ENCODE measurements around the gene C1QTNF8.

Gene C1QTNF8

DNA sequence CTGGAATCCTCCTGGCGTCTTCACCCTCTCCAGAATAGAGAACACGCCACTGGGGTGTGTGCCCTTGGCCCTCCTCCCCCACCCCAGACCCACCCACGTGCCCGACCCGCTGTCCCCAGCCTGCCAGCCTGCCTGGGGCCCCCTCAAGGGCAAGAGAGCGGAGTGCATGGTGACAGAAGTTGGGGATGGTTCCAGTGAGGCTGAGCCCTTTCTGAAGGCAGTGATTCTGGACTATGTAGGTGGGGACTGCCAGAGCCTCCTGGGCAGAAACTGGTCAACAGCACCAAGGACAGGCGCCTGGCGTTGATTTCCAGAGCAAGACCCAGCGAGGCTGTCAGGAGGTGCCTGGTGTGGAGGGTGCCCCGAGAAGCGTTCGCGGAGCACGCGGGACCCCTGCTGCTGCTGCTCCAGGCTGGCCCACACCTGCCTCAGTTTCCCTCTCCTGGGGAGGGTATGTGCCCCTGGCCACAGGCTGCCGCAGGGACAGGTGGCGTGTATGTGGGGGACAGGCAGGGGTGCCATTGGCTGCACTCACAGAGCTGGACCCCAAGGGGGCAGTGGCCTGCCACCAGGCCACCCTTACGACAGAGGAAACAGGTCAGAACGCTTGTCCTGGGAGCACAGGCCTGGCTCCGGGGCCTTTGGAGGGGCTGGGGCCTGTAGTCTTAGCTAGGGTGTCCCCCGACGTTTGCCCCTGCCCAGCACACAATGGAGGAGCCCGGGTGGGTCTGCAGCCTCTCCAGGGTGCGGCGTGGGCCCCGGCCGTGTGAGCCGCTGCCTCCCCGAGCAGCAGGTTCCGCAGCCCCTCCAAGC is 22.3 kb downstream of the C1QTNF8 start:
- H3K9ac ChIP-seq (ENCODE audit: low read length in 2 of 2) = no peak overlapping the region
- H3K27ac ChIP-seq (ENCODE audit: low read length) = no peak overlapping the region
- H3K36me3 ChIP-seq (ENCODE audit: control insufficient read depth in 2 of 2, insufficient read depth in 2 of 2, low read length in 2 of 2) = no peaks in the 10 kb centered on the region
- peaks cover 2% of the 10 kb centered on the region for H3K4me1 ChIP-seq (ENCODE audit: control insufficient read depth, insufficient read depth, low read length)
- H3K4me3 ChIP-seq (ENCODE audit: low read length in 2 of 2) = no peak overlapping the region
- no peaks in the 10 kb centered on the region for H3K9me3 ChIP-seq (ENCODE audit: control insufficient read depth in 2 of 2, low read length in 2 of 2)
- H3K27me3 ChIP-seq (ENCODE audit: control insufficient read depth in 1 of 2, insufficient read depth in 2 of 2, low read length in 2 of 2) = peaks cover 27 to 57% of the 10 kb centered on the region in 2 donors

- Histone ChIP-seq H3K9me3 (ENCODE audit: control insufficient read depth in 2 of 2, low read length in 2 of 2) (no peaks in the 10 kb centered on the region), H3K36me3 (ENCODE audit: control insufficient read depth in 2 of 2, insufficient read depth in 2 of 2, low read length in 2 of 2) (no peaks in the 10 kb centered on the region), H3K9ac (ENCODE audit: low read length in 2 of 2) (no peak overlapping the region), H3K27ac (ENCODE audit: low read length) (no peak overlapping the region), H3K4me3 (ENCODE audit: low read length in 2 of 2) (no peak overlapping the region), H3K4me1 (ENCODE audit: control insufficient read depth, insufficient read depth, low read length) (no peaks in the 10 kb centered on the region), H3K27me3 (ENCODE audit: control insufficient read depth in 1 of 2, insufficient read depth in 2 of 2, low read length in 2 of 2) (peaks cover 30 to 55% of the 10 kb centered on the region in 2 donors)
Observed at GRCh38 chr16:1073262-1073558, 22.8 kb downstream of the C1QTNF8 start.

GRCh38 chr16:1072526-1073261 is 23.4 kb downstream of the C1QTNF8 start, which contains the start of gene SSTR5:
Gene SSTR5, plus strand, starts transcription at chr16:1072747. Its CDS starts 6,122 bp downstream, at chr16:1078869.
- H3K27ac ChIP-seq (ENCODE audit: low read length) = no peak within 1 kb of the TSS
- H3K36me3 ChIP-seq (ENCODE audit: control insufficient read depth in 2 of 2, insufficient read depth in 2 of 2, low read length in 2 of 2) = no peaks in the 10 kb centered on the region
- no peaks in the 10 kb centered on the region for H3K9me3 ChIP-seq (ENCODE audit: control insufficient read depth in 2 of 2, low read length in 2 of 2)
- H3K27me3 ChIP-seq (ENCODE audit: control insufficient read depth in 1 of 2, insufficient read depth in 2 of 2, low read length in 2 of 2) = peaks cover 30 to 50% of the 10 kb centered on the region in 2 donors
- H3K9ac ChIP-seq (ENCODE audit: low read length in 2 of 2) = no peak within 1 kb of the TSS
- no peak within 1 kb of the TSS for H3K4me3 ChIP-seq (ENCODE audit: low read length in 2 of 2)
- no peaks in the 10 kb centered on the region for H3K4me1 ChIP-seq (ENCODE audit: control insufficient read depth, insufficient read depth, low read length)

DNA sequence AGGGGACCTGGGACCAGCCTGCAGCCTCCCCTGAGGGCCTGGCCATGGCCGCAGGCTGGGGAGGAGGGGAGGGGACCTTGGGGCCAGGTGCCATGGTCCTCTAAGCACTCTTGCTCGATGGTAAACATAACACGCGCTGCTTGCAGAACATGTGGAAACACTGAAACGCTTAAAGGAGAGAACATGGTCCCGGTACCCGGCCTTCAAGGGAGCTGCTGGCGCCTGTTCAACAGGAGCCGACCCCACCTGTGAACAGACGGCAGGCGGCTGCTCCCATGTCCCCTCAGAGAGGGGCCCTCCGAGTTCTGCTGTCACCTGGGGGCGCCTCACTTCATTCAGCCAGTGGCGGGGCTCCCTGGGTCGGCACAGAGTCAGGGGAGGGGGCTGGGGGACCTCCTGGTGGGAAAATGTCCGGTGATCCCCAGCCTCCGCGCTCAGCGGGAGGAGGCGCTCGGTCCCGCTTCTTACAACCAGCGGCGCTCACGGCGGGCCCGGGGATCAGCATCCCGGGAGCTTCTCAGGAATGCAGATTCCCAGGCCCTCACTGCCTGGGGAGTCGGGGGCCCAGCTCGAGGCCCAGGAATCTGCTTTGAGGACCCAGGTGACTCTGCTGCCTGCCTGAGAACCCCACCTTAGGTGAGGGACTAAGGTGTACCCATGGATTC is 24.4 kb downstream of the C1QTNF8 start:
- Histone ChIP-seq H3K4me3 (ENCODE audit: low read length in 2 of 2) (no peak overlapping the region), H3K4me1 (ENCODE audit: control insufficient read depth, insufficient read depth, low read length) (no peaks in the 10 kb centered on the region), H3K9me3 (ENCODE audit: control insufficient read depth in 2 of 2, low read length in 2 of 2) (no peaks in the 10 kb centered on the region), H3K27me3 (ENCODE audit: control insufficient read depth in 1 of 2, insufficient read depth in 2 of 2, low read length in 2 of 2) (peaks cover 30 to 42% of the 10 kb centered on the region in 2 donors), H3K36me3 (ENCODE audit: control insufficient read depth in 2 of 2, insufficient read depth in 2 of 2, low read length in 2 of 2) (no peaks in the 10 kb centered on the region), H3K27ac (ENCODE audit: low read length) (no peak overlapping the region), H3K9ac (ENCODE audit: low read length in 2 of 2) (no peak overlapping the region)

GRCh38 chr16:1070864-1071408 is 25.1 kb downstream of the C1QTNF8 start:
- Histone ChIP-seq H3K27me3 (ENCODE audit: control insufficient read depth in 1 of 2, insufficient read depth in 2 of 2, low read length in 2 of 2) (peaks cover 27 to 47% of the 10 kb centered on the region in 2 donors), H3K36me3 (ENCODE audit: control insufficient read depth in 2 of 2, insufficient read depth in 2 of 2, low read length in 2 of 2) (no peaks in the 10 kb centered on the region), H3K27ac (ENCODE audit: low read length) (no peak overlapping the region), H3K4me3 (ENCODE audit: low read length in 2 of 2) (no peak overlapping the region), H3K9me3 (ENCODE audit: control insufficient read depth in 2 of 2, low read length in 2 of 2) (no peaks in the 10 kb centered on the region), H3K4me1 (ENCODE audit: control insufficient read depth, insufficient read depth, low read length) (no peaks in the 10 kb centered on the region), H3K9ac (ENCODE audit: low read length in 2 of 2) (no peak overlapping the region)

DNA sequence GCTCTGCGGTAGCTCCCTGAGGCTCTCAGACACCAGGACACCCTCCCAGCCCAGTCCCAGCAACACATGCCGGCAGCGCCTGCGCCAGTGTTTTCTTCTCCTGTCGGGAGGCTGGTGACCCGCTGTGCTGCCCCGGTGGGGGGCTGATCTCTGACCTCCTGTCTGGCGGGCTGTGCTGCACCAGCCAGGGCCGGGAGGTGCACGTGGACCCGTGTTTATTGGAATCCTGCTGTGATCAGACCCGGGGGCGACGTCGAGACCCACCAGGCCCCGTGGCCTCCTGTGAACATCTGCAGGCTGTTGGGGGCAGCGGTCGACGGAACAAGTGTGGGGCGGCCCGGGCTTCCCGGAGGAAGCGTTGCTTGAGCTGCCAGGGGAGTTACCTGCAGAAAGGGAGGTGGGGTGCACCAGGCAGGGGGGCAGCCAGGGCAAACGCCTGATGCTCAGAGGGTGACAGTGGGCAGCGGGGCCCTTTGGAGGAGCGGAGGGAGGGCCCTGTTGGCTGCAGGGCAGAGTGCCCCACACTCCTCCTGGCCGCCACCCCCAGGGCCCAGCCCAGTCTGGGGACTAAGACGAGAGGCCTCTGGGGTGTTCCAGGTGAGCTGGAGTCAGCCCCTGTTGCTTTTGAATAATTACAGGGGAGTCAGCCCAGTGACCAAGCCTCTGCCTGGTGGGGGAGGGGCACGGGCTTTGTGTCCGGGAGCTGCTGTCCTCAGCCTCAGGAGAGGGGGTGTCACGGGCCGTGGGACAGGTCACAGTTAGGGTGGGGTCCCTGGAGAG is 25.8 kb downstream of the C1QTNF8 start:
- H3K27me3 ChIP-seq (ENCODE audit: control insufficient read depth in 1 of 2, insufficient read depth in 2 of 2, low read length in 2 of 2) = peaks cover 25 to 54% of the 10 kb centered on the region in 2 donors
- H3K4me1 ChIP-seq (ENCODE audit: control insufficient read depth, insufficient read depth, low read length) = no peaks in the 10 kb centered on the region
- no peaks in the 10 kb centered on the region for H3K36me3 ChIP-seq (ENCODE audit: control insufficient read depth in 2 of 2, insufficient read depth in 2 of 2, low read length in 2 of 2)
- no peak overlapping the region for H3K9ac ChIP-seq (ENCODE audit: low read length in 2 of 2)
- no peak overlapping the region for H3K4me3 ChIP-seq (ENCODE audit: low read length in 2 of 2)
- no peaks in the 10 kb centered on the region for H3K9me3 ChIP-seq (ENCODE audit: control insufficient read depth in 2 of 2, low read length in 2 of 2)
- no peak overlapping the region for H3K27ac ChIP-seq (ENCODE audit: low read length)

DNA sequence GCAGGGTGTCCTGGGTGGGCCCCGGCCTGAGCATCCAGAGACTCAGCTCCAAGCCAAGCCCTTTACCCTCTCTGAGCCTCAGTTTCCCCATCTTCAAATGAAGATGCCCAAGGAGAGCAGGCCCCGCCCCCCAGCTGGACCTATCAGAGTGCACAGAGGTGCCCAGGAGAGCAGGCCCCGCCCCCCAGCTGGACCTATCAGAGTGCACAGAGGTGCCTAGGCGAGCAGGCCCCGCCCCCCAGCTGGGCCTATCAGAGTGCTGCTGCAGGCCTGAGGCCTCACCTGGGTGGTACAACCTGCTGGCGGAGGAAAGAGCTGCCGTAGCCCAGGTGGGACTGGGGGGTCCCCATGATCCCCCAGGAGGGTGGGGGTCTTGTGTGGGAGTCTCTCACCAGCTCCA is 26.9 kb downstream of the C1QTNF8 start:
- Histone ChIP-seq H3K36me3 (ENCODE audit: control insufficient read depth in 2 of 2, insufficient read depth in 2 of 2, low read length in 2 of 2) (no peaks in the 10 kb centered on the region), H3K27me3 (ENCODE audit: control insufficient read depth in 1 of 2, insufficient read depth in 2 of 2, low read length in 2 of 2) (peaks cover 25 to 55% of the 10 kb centered on the region in 2 donors), H3K9me3 (ENCODE audit: control insufficient read depth in 2 of 2, low read length in 2 of 2) (no peaks in the 10 kb centered on the region), H3K4me1 (ENCODE audit: control insufficient read depth, insufficient read depth, low read length) (no peaks in the 10 kb centered on the region), H3K4me3 (ENCODE audit: low read length in 2 of 2) (no peak overlapping the region), H3K9ac (ENCODE audit: low read length in 2 of 2) (no peak overlapping the region), H3K27ac (ENCODE audit: low read length) (no peak overlapping the region)

- H3K9ac ChIP-seq (ENCODE audit: low read length in 2 of 2) = no peak overlapping the region
- no peaks in the 10 kb centered on the region for H3K36me3 ChIP-seq (ENCODE audit: control insufficient read depth in 2 of 2, insufficient read depth in 2 of 2, low read length in 2 of 2)
- H3K9me3 ChIP-seq (ENCODE audit: control insufficient read depth in 2 of 2, low read length in 2 of 2) = no peaks in the 10 kb centered on the region
- no peak overlapping the region for H3K27ac ChIP-seq (ENCODE audit: low read length)
- H3K27me3 ChIP-seq (ENCODE audit: control insufficient read depth in 1 of 2, insufficient read depth in 2 of 2, low read length in 2 of 2) = peaks cover 24 to 49% of the 10 kb centered on the region in 2 donors
- H3K4me3 ChIP-seq (ENCODE audit: low read length in 2 of 2) = no peak overlapping the region
- no peaks in the 10 kb centered on the region for H3K4me1 ChIP-seq (ENCODE audit: control insufficient read depth, insufficient read depth, low read length)
Observed at GRCh38 chr16:1068451-1068850, 27.6 kb downstream of the C1QTNF8 start.

DNA sequence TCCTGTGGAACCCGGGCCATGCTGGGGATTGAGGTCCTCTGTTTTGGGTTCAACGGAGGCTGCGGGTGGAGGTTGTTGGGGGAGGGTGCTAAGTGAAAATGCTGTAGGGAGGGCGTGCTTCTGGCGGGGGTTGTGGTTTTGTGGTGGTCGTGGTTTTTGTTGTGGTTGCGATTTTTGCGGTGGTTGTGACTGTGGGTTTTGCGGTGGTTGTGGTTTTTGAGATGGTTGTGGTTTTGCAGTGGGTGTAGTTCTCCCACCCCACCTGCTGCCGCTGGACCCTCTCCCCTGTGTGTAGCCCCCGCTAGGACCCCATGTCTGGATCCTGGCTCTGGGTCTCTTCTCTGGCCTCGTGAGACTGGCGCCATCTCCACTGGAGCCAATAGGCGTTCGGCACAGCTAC is 28.4 kb downstream of the C1QTNF8 start:
- Histone ChIP-seq H3K4me1 (ENCODE audit: control insufficient read depth, insufficient read depth, low read length) (no peaks in the 10 kb centered on the region), H3K27me3 (ENCODE audit: control insufficient read depth in 1 of 2, insufficient read depth in 2 of 2, low read length in 2 of 2) (peaks cover 24 to 47% of the 10 kb centered on the region in 2 donors), H3K9ac (ENCODE audit: low read length in 2 of 2) (no peak overlapping the region), H3K9me3 (ENCODE audit: control insufficient read depth in 2 of 2, low read length in 2 of 2) (no peaks in the 10 kb centered on the region), H3K4me3 (ENCODE audit: low read length in 2 of 2) (no peak overlapping the region), H3K27ac (ENCODE audit: low read length) (no peak overlapping the region), H3K36me3 (ENCODE audit: control insufficient read depth in 2 of 2, insufficient read depth in 2 of 2, low read length in 2 of 2) (no peaks in the 10 kb centered on the region)

GRCh38 chr16:1066584-1067172 is 29.4 kb downstream of the C1QTNF8 start:
- Histone ChIP-seq H3K27ac (ENCODE audit: low read length) (no peak overlapping the region), H3K9ac (ENCODE audit: low read length in 2 of 2) (no peak overlapping the region), H3K4me1 (ENCODE audit: control insufficient read depth, insufficient read depth, low read length) (no peaks in the 10 kb centered on the region), H3K9me3 (ENCODE audit: control insufficient read depth in 2 of 2, low read length in 2 of 2) (no peaks in the 10 kb centered on the region), H3K27me3 (ENCODE audit: control insufficient read depth in 1 of 2, insufficient read depth in 2 of 2, low read length in 2 of 2) (peaks cover 24 to 41% of the 10 kb centered on the region in 2 donors), H3K4me3 (ENCODE audit: low read length in 2 of 2) (no peak overlapping the region), H3K36me3 (ENCODE audit: control insufficient read depth in 2 of 2, insufficient read depth in 2 of 2, low read length in 2 of 2) (no peaks in the 10 kb centered on the region)

Measured in stomach smooth muscle (tissue), 2 donors.